Stimulated activated naive CD8-positive, alpha-beta T cell treated with anti-CD3 and anti-CD28 coated beads, Interleukin-15, Interleukin-2, amounts not matched to agents 100 U/mL and 50 U/mL, for 24 hours (primary cell): ENCODE data around the gene ARPP21.
"Not testable (repeated sequence)": the region's sequence is repeated elsewhere in the genome, so short reads cannot be mapped to it uniquely, and the experiment has no call there.

Source experiments
- ATAC-seq: fragments of 150-1000 bp; cut with Tn5 transposase; one replicate; pipeline ENCODE4 v1.10.0; 2021
- DNase-seq: peaks from one replicate; pipeline ENCODE4 v3.0.0; 2021

Gene ARPP21

GRCh38 chr3:35780800-35781199, 141.5 kb downstream of the ARPP21 start:
- ATAC-seq = no peak
- no peak for DNase-seq

DNA sequence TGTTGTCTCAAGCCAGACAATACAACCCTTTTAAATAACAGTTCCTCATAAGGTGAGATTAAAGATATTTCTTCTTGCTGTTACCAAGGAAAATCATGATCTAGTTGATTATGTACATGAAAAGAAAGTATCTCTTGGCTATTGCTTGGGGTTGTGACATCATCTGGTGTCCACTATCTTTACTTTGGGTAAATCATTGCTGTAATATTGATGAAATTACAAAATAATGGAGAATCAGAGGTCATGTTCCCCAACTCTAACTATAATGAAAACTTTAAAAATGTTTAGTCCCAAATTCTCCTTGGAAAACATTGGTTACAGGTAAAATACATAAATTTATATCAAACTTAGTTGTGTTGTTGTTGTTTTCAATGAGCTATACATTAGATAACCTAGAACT, 142.2 kb downstream of the ARPP21 start:
- no peak for ATAC-seq
- DNase-seq = no peak

- DNase-seq (no peak), ATAC-seq (no peak)
Observed at GRCh38 chr3:35782355-35782754, 143.0 kb downstream of the ARPP21 start.

DNA sequence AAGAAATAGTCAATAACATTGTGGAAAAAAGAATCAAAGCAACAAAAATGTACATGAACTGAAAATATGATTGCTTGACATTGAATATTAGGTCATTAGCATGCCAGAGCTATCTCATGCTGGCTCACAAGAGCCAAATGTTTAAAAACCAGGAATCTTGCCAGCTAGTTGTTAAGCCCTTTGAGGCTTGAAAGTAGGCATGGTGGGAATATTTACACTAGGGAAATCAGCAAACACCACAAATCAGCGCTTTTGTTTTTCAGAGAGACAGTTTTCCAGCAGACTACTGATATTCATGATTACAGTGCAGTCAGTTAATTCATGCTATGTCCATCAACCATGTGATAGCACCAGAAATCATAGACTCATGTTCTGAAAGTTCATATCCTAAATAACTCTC, 144.8 kb downstream of the ARPP21 start:
- ATAC-seq (no peak), DNase-seq (no peak)

- ATAC-seq (no peak), DNase-seq (no peak)
Observed at GRCh38 chr3:35785234-35785888, 146.0 kb downstream of the ARPP21 start.

DNA sequence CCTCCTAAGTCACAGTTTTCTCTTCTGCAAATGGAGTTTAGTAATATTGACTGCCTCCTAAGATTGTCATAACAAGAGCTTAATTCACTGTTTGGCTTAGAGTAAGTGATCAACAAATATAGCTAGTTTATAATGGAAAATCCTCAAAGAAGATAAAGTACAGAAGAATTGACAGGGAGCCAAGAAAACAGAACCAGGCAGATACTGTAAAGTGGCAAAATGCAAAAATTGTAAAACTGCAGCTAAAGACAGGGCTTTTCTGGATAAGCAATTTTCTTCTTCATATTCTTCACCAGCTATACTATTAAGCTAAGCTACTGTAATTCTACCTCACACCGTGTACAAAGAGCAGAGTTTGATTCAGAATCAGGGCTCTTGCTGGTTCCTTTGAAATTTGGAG, 148.6 kb downstream of the ARPP21 start:
- ATAC-seq (no peak), DNase-seq (no peak)

GRCh38 chr3:35789042-35789831, 149.9 kb downstream of the ARPP21 start:
- ATAC-seq (no peak), DNase-seq (no peak)

DNA sequence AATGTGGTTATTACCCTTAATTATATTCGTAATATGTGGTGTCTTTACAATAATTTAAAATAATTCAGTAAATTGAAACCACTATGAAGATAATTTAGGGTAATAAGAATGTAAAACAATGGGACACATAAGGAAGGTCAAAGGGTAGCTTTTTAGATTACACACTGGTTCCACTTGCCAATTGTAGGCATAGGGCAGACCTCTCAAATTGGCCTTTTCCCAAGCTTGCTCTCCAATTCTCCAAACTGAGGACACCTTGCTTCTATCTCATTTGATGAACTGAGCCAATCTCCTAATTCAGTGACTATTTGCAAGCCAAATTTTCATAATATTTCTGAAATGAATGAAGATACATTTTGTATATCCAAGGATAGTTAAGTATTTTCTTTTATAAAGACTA, 151.4 kb downstream of the ARPP21 start:
- DNase-seq (no peak), ATAC-seq (no peak)

DNA sequence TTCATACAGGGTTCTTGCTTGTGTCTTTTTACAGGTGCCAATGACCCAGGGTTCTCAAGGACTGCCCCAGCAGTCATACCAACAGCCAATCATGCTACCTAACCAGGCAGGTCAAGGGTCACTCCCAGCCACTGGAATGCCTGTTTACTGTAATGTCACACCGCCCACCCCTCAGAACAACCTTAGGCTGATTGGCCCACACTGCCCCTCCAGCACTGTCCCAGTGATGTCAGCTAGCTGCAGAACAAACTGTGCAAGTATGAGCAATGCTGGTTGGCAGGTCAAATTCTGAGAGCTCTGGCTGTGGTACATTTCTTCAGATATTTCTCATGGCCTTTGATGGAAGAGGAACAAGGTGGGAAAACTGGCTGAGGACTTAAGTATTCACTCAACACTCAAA, 154.3 kb downstream of the ARPP21 start:
- no peak for DNase-seq
- ATAC-seq = no peak

DNA sequence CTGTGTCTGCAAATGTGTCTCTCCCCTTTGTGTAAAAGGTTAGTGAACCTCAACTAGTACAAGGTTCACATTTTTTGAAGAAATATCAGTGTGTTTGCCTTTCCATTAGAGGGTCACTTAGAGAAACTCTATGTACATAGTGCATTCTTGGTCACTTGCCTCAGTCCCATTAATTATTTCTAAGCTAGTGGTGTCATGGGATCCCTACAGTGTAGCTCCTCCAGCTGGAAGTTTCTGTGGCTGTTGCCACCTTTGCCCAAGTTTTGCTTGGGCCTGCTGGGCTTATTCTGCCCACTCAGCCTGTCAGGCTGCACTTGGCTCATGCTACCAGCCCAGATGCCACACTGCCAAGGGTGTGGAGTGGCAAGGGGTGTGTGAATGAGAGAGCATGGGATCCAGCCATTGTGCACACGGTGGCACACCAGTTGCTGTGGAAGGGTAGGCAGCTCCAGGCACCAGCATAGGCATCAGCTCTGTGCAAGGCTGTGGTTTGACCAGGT, 161.7 kb downstream of the ARPP21 start:
- no peak for DNase-seq
- no peak for ATAC-seq

DNA sequence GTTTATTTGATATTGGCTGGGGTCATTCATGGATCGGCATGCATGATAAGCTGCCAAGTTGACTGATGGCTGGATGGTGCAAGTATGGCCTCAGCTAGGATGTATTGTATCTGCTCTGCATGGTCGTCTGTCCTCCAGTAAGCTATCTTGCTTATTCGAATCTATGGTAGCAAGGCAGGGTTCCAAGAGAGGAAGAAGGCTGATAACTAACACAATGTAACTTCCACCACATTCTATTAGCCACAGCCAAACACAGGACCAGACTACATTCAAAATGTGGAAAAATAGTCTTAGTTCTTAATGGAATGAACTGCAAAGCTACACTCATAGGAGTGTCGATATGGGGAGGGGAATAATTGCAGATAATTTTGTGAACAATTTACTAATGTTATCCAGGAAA, 175.2 kb downstream of the ARPP21 start:
- ATAC-seq = no peak

DNA sequence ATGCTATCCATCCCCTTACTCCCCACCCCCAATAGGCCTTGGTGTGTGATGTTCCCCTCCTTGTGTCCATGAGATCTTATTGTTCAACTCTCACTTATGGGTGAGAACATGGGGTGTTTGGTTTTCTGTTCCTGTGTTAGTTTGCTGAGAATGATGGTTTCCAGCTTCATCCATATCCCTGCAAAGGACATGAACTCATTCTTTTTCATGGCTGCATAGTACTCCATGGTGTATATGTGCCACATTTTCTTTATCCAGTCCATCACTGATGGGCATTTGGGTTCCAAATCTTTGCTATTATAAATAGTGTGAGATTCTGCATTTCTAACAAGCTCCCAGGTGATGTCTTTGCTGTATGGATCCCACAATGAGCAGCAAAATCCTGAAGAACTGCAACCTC, 176.5 kb downstream of the ARPP21 start:
- not testable (repeated sequence) for ATAC-seq, DNase-seq

More for the DNA sequence above, 175.2 kb downstream of the ARPP21 start:
- no peak for DNase-seq

GRCh38 chr3:35817216-35817615, 177.9 kb downstream of the ARPP21 start:
- ATAC-seq (no peak), DNase-seq (no peak)

GRCh38 chr3:35832140-35832571, 192.8 kb downstream of the ARPP21 start:
- ATAC-seq = no peak

More at GRCh38 chr3:35832140-35832571, 192.8 kb downstream of the ARPP21 start:
- no peak for DNase-seq
